ENCODE data around the gene FGD5.

The FGD5 gene

GRCh38 chr3:14863333-14864100, 44.8 kb downstream of the FGD5 start:
- in situ Hi-C loops (cut with HindIII; ENCODE audit: low sequenced_read_pairs): loop anchor here (5.0 kb wide), 1 partner anchor 76 kb away; no protein-coding TSS in a partner anchor

GRCh38 chr3:14864131-14864530, 45.4 kb downstream of the FGD5 start:
- in situ Hi-C loops (cut with HindIII; ENCODE audit: low sequenced_read_pairs): loop anchor here (5.0 kb wide), 1 partner anchor 77 kb away; no protein-coding TSS in a partner anchor

- in situ Hi-C loops (cut with HindIII; ENCODE audit: low sequenced_read_pairs): no loop called here
Observed at GRCh38 chr3:14866627-14867026, 47.9 kb downstream of the FGD5 start.

- in situ Hi-C loops (cut with HindIII; ENCODE audit: low sequenced_read_pairs): no loop called here
Observed at GRCh38 chr3:14867936-14868570, 49.3 kb downstream of the FGD5 start.

GRCh38 chr3:14869917-14870782, 51.4 kb downstream of the FGD5 start:
- in situ Hi-C loops (cut with HindIII; ENCODE audit: low sequenced_read_pairs): no loop called here

- in situ Hi-C loops (cut with HindIII; ENCODE audit: low sequenced_read_pairs): no loop called here
Observed at GRCh38 chr3:14870783-14871060, 52.0 kb downstream of the FGD5 start.

- in situ Hi-C loops (cut with HindIII; ENCODE audit: low sequenced_read_pairs): no loop called here
Observed at GRCh38 chr3:14871456-14872200, 52.9 kb downstream of the FGD5 start.

GRCh38 chr3:14872706-14873105, 53.9 kb downstream of the FGD5 start:
- in situ Hi-C loops (cut with HindIII; ENCODE audit: low sequenced_read_pairs): no loop called here

GRCh38 chr3:14874784-14875183, 56.0 kb downstream of the FGD5 start:
- in situ Hi-C loops (cut with HindIII; ENCODE audit: low sequenced_read_pairs): no loop called here

- in situ Hi-C loops (cut with HindIII; ENCODE audit: low sequenced_read_pairs): no loop called here
Observed at GRCh38 chr3:14875411-14876175, 56.8 kb downstream of the FGD5 start.

- in situ Hi-C loops (cut with HindIII; ENCODE audit: low sequenced_read_pairs): no loop called here
Observed at GRCh38 chr3:14876921-14877333, 58.2 kb downstream of the FGD5 start.

GRCh38 chr3:14877469-14877868, 58.7 kb downstream of the FGD5 start:
- in situ Hi-C loops (cut with HindIII; ENCODE audit: low sequenced_read_pairs): no loop called here

- in situ Hi-C loops (cut with HindIII; ENCODE audit: low sequenced_read_pairs): no loop called here
Observed at GRCh38 chr3:14879211-14879874, 60.6 kb downstream of the FGD5 start.

GRCh38 chr3:14880447-14881106, 61.8 kb downstream of the FGD5 start:
- in situ Hi-C loops (cut with HindIII; ENCODE audit: low sequenced_read_pairs): loop anchor here (10.0 kb wide), 2 partner anchors 56 to 64 kb away; partner anchors contain the start of gene NR2C2

GRCh38 chr3:14883226-14883625, 64.5 kb downstream of the FGD5 start:
- in situ Hi-C loops (cut with HindIII; ENCODE audit: low sequenced_read_pairs): loop anchor here (10.0 kb wide), 2 partner anchors 58 to 62 kb away; partner anchors contain the start of gene NR2C2

- in situ Hi-C loops (cut with HindIII; ENCODE audit: low sequenced_read_pairs): loop anchor here (10.0 kb wide), 2 partner anchors 60 kb away; partner anchors contain the start of gene NR2C2
Observed at GRCh38 chr3:14884665-14885064, 65.9 kb downstream of the FGD5 start.

GRCh38 chr3:14885307-14885706, 66.5 kb downstream of the FGD5 start:
- in situ Hi-C loops (cut with HindIII; ENCODE audit: low sequenced_read_pairs): loop anchor here (10.0 kb wide), 2 partner anchors 59 to 61 kb away; partner anchors contain the start of gene NR2C2

- in situ Hi-C loops (cut with HindIII; ENCODE audit: low sequenced_read_pairs): loop anchor here (10.0 kb wide), 2 partner anchors 59 to 61 kb away; partner anchors contain the start of gene NR2C2
Observed at GRCh38 chr3:14886101-14886500, 67.3 kb downstream of the FGD5 start.

GRCh38 chr3:14889205-14889604, 70.4 kb downstream of the FGD5 start:
- in situ Hi-C loops (cut with HindIII; ENCODE audit: low sequenced_read_pairs): loop anchor here (10.0 kb wide), 2 partner anchors 56 to 64 kb away; partner anchors contain the start of gene NR2C2
